CD4-positive, alpha-beta T cell treated with Interleukin-17A for 1 hour (primary cell): ENCODE data around the gene CDK17.
A peak's percentile ranks its signal among the peaks of the same experiment; 100 is the strongest.

Experiments
- DNase-seq: peaks from one replicate; pipeline ENCODE4 v3.0.0-alpha.2; 2020

Gene CDK17

DNA sequence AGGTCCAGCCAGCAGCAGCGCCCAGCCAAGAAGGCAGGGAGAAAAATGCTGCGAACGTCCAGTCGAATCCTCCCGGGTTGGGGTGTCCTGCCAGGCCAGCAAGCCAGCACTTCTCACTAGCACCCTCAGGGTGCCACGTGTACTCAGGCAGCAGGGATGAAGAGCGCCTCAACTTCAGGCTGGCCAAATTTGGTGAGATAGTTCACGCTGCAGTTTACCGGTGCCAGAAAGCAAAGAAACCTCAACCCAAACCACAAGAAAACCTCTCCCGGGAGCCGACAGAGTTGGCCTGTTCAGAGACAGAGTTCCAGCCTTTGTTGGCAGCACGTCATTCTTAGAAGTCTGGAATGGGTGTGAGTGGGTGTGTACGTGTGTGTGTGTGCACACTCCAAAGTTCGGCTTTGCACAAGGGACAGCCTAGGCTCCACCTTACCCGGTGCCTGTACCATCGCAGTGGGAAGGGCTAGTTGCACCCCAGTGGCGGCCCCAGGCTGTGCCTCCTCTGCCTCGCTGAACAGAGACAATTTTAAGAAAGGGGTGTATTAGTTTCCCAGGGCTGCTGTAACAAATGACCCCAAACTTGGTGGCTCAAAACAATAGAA, 163.9 kb downstream of the CDK17 start:
- peak; percentile 53 for DNase-seq

- no peak for DNase-seq
Measured at GRCh38 chr12:96235484-96235826, 164.8 kb downstream of the CDK17 start.

DNA sequence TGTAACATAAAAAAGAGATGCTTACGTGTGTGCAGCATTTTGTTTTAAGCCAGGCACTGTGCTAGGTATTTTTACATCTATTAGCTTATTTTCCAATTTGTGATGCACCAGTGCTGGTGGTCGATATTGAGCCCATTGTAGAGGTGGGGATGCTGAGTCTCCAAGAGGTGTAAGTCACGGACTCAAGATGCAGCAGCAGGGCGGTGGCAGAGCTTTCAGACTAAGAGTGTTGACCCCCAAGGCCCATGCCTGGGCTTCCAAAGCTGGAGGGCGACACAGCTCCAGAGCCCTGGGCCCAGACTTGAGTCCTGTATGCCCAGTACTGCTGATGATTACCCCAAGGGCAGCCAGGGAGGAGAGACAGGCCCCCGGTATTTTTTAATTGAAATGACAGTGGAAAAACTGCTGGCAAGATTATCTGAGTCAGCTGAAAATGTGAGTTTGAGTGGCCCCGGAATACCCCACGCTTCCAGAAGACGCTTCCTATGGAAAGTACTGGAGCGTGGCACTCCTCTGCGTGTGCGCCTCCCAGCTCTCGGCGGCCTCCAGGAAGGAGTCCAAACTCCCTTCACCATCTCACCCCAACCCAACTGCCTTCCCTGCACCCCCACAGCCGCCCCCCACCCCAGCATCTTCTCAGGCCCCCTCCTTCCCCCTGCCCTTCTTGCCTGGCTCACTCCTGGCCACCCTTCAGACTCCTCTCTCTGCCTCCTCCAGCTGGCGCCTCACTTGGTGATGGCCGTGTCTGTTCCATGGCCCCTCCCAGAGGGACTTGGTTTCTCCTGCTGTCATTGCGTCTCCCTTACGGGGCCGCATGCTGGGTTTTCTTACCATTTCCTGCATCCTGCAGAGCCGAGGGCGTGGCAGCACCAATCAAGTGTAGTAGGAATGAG, 165.4 kb downstream of the CDK17 start:
- DNase-seq, result no peak

DNA sequence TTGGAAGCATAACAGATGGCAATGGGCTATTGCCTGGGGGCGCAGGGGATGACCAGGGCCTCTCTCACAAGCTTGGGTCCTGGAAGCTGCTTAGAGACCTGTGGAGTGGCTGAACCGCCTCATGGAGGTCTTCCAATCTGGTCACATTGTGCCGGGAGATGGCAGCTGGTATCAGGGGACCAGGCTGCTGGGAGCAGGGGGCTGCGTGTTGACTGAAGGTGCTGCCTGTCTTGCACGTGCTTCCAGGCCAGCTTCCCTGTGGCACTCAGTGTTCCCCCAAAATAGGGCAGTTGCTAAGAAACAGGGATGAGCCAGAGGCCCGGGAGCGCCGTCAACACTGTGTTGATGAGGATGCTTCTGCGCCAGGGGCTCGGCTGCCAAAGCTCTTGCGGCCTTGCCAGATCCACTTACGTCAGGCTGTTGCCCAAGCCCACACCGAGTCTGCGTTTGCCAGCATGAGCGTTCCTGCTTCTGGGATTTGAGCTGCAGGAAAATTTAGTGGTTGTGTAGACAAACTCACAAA, 166.2 kb downstream of the CDK17 start:
- no peak for DNase-seq

DNA sequence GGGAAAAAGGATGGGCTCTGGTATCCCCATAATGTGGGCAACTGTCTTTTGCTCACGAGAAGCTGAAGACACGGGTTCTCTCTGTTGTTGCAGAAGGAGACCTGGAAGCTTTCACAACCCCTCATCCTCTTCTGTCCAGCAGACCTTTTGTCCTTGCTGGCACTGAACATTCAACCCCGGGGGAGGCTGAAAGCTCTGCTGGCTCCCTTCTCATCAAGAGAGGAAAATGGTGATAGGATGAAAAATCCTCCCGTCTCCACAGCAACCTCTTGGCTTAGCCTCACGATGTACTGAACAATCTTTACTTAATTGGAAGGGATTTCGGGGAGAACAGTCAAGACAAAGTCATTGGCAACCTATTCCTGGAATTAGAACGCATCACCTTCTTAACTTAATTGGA, 167.1 kb downstream of the CDK17 start:
- no peak for DNase-seq

- no peak for DNase-seq
Measured at GRCh38 chr12:96230646-96231045, 169.6 kb downstream of the CDK17 start.

- DNase-seq, result no peak
Measured at GRCh38 chr12:96228566-96229248, 171.5 kb downstream of the CDK17 start.
